ENCODE data around the gene TNIP2. TPM values are rescaled to one million over a fixed set of nuclear protein-coding genes. Genes with fewer than 3 reads are reported as not detected.

Gene TNIP2
- total and polyA plus RNA-seq, 2 donors (not counting 1 experiment from before 2014, with no cell fraction given) = 47.6 to 71.9 TPM

- no peak overlapping the region for H2AFZ ChIP-seq (ENCODE audit: insufficient read depth, low read depth, low read length, poor library complexity, severe bottlenecking)
- no peak for ATAC-seq (ENCODE audit: low read depth)
Measured at GRCh38 chr4:2771264-2771663, 15.1 kb upstream of the TNIP2 start.

More at GRCh38 chr4:2771264-2771663, 15.1 kb upstream of the TNIP2 start:
- no peak overlapping the region for H3K4me3 ChIP-seq (ENCODE audit: control extremely low read depth in 1 of 5, extremely low read depth in 1 of 5, insufficient read depth in 1 of 5, low read depth in 2 of 5, low read length in 4 of 5)
- no peaks in the 10 kb centered on the region for H3K79me2 ChIP-seq (ENCODE audit: control insufficient read depth, insufficient read depth, low read length)
- no peak overlapping the region for H3K4me3 Mint-ChIP-seq
- H3K27me3 Mint-ChIP-seq = no peaks in the 10 kb centered on the region
- WGBS (ENCODE audit: insufficient coverage) = 100% methylated on average over 3 of the region's 3 CpGs
- H3K36me3 ChIP-seq (replicated peaks in 1 of 2; ENCODE audit: control extremely low read depth in 1 of 2, control insufficient read depth in 1 of 2, extremely low read depth in 1 of 2, insufficient read depth in 2 of 2, low read length in 1 of 2) = no peaks in the 10 kb centered on the region
- H3K9me3 ChIP-seq (ENCODE audit: control extremely low read depth in 1 of 3, control insufficient read depth in 2 of 3, insufficient read depth in 1 of 3, low read length in 2 of 3) = peaks cover 0 to 8% (median 7%) of the 10 kb centered on the region in 3 donors
- peaks cover 0 to 9% of the 10 kb centered on the region in 2 donors for H3K4me1 ChIP-seq (ENCODE audit: control insufficient read depth in 2 of 2, insufficient read depth in 2 of 2, low read length in 2 of 2)
- H3K9me3 Mint-ChIP-seq (ENCODE audit: insufficient read depth) = no peaks in the 10 kb centered on the region
- CTCF ChIA-PET = interaction anchor here (1.0 kb wide), 1 partner anchor 16 kb away, joined by 3 read pairs; no protein-coding TSS in a partner anchor
- H3K4me2 ChIP-seq (replicated peaks; ENCODE audit: low read depth, low read length, poor library complexity, severe bottlenecking) = no peak overlapping the region
- H3K27ac Mint-ChIP-seq = no peak overlapping the region
- no peaks in the 10 kb centered on the region for H4K20me1 ChIP-seq (ENCODE audit: control insufficient read depth, insufficient read depth, low read length, poor library complexity, severe bottlenecking)
- H3K9ac ChIP-seq (ENCODE audit: low read length) = no peak overlapping the region
- POLR2A ChIA-PET = no interaction called here
- intact Hi-C loops (cut with micrococcal nuclease) = loop anchor here (5.0 kb wide), 1 partner anchor 41 kb away; no protein-coding TSS in a partner anchor
- peaks cover 13% of the 10 kb centered on the region for H3K4me1 Mint-ChIP-seq
- no peak overlapping the region for H3K27ac ChIP-seq (ENCODE audit: low read length in 2 of 2)
- H3K27me3 ChIP-seq (replicated peaks in 1 of 4; ENCODE audit: control extremely low read depth in 1 of 4, control insufficient read depth in 3 of 4, insufficient read depth in 4 of 4, low read length in 3 of 4) = no peaks in the 10 kb centered on the region
- TF ChIP-seq EZH2 (IDR thresholded peaks at IDR 0.05; ENCODE audit: borderline replicate concordance, insufficient read depth, low read depth, low read length, poor library complexity, severe bottlenecking) = no peak
- TF ChIP-seq CTCF (IDR thresholded peaks at IDR 0.05) = no peak
- no peak for DNase-seq
